ENCODE results near the gene DNAJC16. TPM values are rescaled to one million over a fixed set of nuclear protein-coding genes. Genes with fewer than 3 reads are reported as not detected.

Gene DNAJC16
- total and polyA plus RNA-seq, 2 of the 4 experiments (the other 2 are of a cell fraction) = 8.0 to 13.1 TPM

GRCh38 chr1:15507278-15507677 lies 19.4 kb upstream of the DNAJC16 start:
- Histone ChIP-seq H3K36me3 (ENCODE audit: control insufficient read depth, insufficient read depth, low read length) (peaks cover 9% of the 10 kb centered on the region; the same call in 1 of the 2 replicates), H2BK20ac (ENCODE audit: low read depth, low read length) (no peak overlapping the region), H3K9ac (ENCODE audit: low read depth, low read length) (no peak overlapping the region), H3K4ac (ENCODE audit: low read depth, low read length) (no peak overlapping the region), H2AFZ (replicated peaks; ENCODE audit: low read length, poor library complexity) (no peak overlapping the region), H3K9me3 (ENCODE audit: control insufficient read depth, insufficient read depth, low read length) (no peaks in the 10 kb centered on the region), H2BK120ac (ENCODE audit: low read depth, low read length) (no peak overlapping the region), H2AK5ac (ENCODE audit: low read depth, low read length) (no peak overlapping the region), H3K4me1 (ENCODE audit: control insufficient read depth, insufficient read depth, low read length) (no peaks in the 10 kb centered on the region; the same call in 1 of the 2 replicates), H3K56ac (ENCODE audit: extremely low read depth, insufficient read depth, low read length) (no peak overlapping the region), H3K14ac (replicated peaks; ENCODE audit: low read depth, low read length) (no peak overlapping the region), H3K4me3 (ENCODE audit: insufficient read depth, low read depth, low read length) (no peak overlapping the region), H4K5ac (ENCODE audit: low read depth, low read length) (no peak overlapping the region), H2AK9ac (replicated peaks; ENCODE audit: low read depth, low read length, poor library complexity) (no peak overlapping the region), H3K27me3 (ENCODE audit: control insufficient read depth, insufficient read depth, low read length) (no peaks in the 10 kb centered on the region), H3K4me2 (ENCODE audit: low read depth, low read length) (no peak overlapping the region), H3K27ac (ENCODE audit: insufficient read depth, low read length) (no peak overlapping the region), H3K18ac (ENCODE audit: low read depth, low read length) (no peak overlapping the region), H2BK15ac (ENCODE audit: low read depth, low read length) (no peak overlapping the region), H3K23ac (ENCODE audit: low read depth, low read length) (no peak overlapping the region), H4K20me1 (ENCODE audit: insufficient read depth, low read length) (no peaks in the 10 kb centered on the region), H2BK5ac (ENCODE audit: low read depth, low read length, poor library complexity, severe bottlenecking) (no peak overlapping the region), H4K91ac (ENCODE audit: insufficient read depth, low read depth, low read length) (no peak overlapping the region), H3K9me1 (ENCODE audit: insufficient read depth, low read length) (no peaks in the 10 kb centered on the region), H4K8ac (ENCODE audit: low read depth in 2 of 2, low read length in 2 of 2) (no peak overlapping the region), H3K79me1 (ENCODE audit: low read depth in 1 of 2, low read length in 2 of 2) (no peaks in the 10 kb centered on the region)
- dilution Hi-C loops (cut with HindIII; ENCODE audit: low sequenced_read_pairs, unreplicated experiment) = no loop called here
- no TSS peak for BruUV-seq (replicated peaks)
- DNase-seq (no peak), ATAC-seq (ENCODE audit: low read depth) (no peak)
- TF ChIP-seq SMC3 (IDR thresholded peaks at IDR 0.05; ENCODE audit: low read depth, low read length) (no peak), FOS (IDR thresholded peaks at IDR 0.05; ENCODE audit: low read depth, low read length) (no peak), POLR2A (IDR thresholded peaks at IDR 0.05; ENCODE audit: low read depth, low read length) (no peak), NFE2L2 (IDR thresholded peaks at IDR 0.05; ENCODE audit: low read depth, low read length) (no peak), MAZ (IDR thresholded peaks at IDR 0.05; ENCODE audit: borderline replicate concordance, low read depth, low read length) (no peak), RCOR1 (IDR thresholded peaks at IDR 0.05; ENCODE audit: insufficient replicate concordance, low read length) (no peak), CHD1 (IDR thresholded peaks at IDR 0.05; ENCODE audit: low read depth, low read length) (no peak), MXI1 (IDR thresholded peaks at IDR 0.05; ENCODE audit: borderline replicate concordance, low read depth, low read length) (no peak), RAD21 (IDR thresholded peaks at IDR 0.05; ENCODE audit: low read length) (no peak)
- TF ChIP-seq, protein P1, sequence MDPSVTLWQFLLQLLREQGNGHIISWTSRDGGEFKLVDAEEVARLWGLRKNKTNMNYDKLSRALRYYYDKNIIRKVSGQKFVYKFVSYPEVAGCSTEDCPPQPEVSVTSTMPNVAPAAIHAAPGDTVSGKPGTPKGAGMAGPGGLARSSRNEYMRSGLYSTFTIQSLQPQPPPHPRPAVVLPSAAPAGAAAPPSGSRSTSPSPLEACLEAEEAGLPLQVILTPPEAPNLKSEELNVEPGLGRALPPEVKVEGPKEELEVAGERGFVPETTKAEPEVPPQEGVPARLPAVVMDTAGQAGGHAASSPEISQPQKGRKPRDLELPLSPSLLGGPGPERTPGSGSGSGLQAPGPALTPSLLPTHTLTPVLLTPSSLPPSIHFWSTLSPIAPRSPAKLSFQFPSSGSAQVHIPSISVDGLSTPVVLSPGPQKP (IDR thresholded peaks at IDR 0.05; ENCODE audit: borderline replicate concordance, low read depth, low read length) = no peak
- TF ChIP-seq, protein P2, sequence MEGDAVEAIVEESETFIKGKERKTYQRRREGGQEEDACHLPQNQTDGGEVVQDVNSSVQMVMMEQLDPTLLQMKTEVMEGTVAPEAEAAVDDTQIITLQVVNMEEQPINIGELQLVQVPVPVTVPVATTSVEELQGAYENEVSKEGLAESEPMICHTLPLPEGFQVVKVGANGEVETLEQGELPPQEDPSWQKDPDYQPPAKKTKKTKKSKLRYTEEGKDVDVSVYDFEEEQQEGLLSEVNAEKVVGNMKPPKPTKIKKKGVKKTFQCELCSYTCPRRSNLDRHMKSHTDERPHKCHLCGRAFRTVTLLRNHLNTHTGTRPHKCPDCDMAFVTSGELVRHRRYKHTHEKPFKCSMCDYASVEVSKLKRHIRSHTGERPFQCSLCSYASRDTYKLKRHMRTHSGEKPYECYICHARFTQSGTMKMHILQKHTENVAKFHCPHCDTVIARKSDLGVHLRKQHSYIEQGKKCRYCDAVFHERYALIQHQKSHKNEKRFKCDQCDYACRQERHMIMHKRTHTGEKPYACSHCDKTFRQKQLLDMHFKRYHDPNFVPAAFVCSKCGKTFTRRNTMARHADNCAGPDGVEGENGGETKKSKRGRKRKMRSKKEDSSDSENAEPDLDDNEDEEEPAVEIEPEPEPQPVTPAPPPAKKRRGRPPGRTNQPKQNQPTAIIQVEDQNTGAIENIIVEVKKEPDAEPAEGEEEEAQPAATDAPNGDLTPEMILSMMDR (conservative IDR thresholded peaks at IDR 0.05; ENCODE audit: low read depth, low read length) = no peak
- WGBS, 2 experiments (ENCODE audit: extremely low coverage in 2 of 2, insufficient read length in 1 of 2) = 95% methylated on average over 4 of the region's 5 CpGs; no CpG with 5 or more reads in 1 of the 2 experiments
- in situ Hi-C loops (cut with MboI; ENCODE audit: low sequenced_read_pairs) = loop anchor here (10.0 kb wide), 1 partner anchor 192 kb away; no protein-coding TSS in a partner anchor
- intact Hi-C loops (cut with micrococcal nuclease) = no loop called here
- POLR2A ChIA-PET (ENCODE audit: unreplicated experiment) = interaction anchor here (0.6 kb wide), 1 partner anchor 222 kb away, joined by 4 read pairs; no protein-coding TSS in a partner anchor
- CTCF ChIA-PET = no interaction called here

Data from IMR-90 (cell line).